ENCODE data around the gene FXYD5.
"Not testable (repeated sequence)": the region's sequence is repeated elsewhere in the genome, so short reads cannot be mapped to it uniquely, and the experiment has no call there.

Gene FXYD5

DNA sequence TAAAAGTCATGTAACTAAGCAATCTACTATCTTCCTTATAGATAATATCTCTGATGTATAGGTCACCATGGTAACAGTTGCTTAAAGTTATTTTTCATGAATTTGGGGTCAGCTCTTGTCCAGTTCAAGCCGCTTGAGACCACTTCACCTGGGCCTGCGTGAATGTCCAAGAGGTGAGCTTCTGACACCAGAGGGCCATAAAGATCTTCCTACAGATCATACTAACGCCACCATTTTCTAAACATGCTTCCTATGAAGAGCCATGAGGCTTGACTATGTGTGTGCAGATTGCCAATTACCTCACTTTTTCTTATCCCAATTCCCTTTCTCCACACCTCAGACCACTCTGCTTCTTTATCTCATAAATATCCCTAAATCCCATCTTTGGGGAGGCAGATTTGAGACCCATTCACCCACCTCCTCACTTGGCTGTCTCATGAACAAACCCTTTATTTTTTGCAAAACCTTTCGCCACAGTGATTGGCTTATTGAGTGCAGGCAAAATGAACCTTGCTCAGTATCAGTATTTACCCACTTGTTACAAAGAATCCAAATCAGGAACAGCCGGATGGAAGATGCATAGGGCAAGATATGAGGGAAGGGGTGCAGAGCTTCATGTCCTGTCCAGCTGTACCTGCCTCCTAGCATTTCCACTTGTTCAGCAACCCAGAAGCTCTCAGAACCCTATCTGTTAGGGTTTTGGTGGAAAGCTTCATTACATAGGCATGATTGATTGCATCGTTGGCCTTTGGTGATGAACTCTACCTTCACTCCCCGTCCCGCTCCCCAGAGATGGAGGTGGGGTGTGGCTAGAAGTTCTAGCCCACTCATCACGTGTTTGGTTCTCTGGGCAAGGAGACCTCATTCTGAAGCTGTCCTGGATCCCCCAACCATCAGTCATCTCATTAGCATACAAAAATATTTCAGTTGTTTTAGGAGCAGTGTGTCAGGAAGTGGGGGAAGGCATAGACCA lies 39.8 kb downstream of the FXYD5 start:
- no peak for DNase-seq

DNA sequence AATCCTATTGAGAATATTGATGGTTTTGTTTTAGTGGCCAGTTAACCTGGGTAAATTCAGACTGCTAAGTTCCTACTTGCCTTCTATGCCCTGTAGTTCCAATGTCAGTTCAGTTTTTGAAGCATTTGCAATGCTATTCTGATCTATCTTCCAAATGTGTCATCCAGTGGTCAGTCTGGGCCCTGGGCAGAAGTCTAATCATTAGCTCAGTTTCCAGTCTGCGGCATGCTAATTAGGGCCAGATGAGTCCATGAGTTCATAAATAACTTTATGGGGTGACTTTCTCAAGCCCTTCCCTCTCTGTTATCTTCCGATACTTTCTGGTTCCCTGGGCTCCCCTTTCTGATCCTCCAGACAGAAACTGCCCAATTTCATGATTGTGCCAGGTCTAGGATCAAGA lies 41.3 kb downstream of the FXYD5 start:
- DNase-seq, result no peak

DNA sequence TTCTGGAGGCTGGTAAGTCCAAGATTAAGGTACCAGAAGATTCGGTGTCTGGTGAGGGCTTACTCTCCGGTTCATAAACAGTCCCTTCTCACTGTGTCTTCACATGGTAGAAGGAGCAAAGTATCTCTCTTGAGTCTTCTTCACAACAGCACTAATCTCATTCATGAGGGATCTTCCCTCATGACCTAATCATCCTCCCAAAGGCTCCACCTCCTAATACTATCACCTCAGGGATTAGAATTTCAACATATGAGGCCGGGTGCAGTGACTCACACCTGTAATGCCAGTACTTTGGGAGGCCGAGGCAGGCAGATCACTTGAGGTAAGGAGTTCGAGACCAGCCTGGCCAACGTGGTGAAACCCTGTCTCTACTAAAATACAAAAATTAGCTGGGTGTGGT lies 42.3 kb downstream of the FXYD5 start:
- DNase-seq, result not testable (repeated sequence)

DNA sequence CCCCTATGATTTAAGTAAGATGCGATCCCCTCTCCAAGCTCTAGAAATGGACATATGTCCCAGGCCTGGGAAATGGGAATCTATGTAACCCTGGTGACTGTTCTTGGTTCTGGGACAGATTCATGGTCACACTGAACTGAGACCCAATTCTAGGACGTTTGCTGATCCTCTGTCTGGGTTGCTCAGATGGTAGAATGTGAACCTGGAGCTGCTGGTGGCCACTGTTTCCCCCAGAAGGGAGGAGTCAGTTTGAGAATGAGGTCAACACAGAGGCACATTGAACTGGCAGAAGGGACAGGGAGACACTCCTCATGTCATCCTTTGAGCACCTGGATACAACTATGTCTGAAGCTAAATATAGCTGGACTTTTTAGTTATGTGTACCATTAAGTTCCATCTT lies 44.9 kb downstream of the FXYD5 start:
- no peak for DNase-seq

DNA sequence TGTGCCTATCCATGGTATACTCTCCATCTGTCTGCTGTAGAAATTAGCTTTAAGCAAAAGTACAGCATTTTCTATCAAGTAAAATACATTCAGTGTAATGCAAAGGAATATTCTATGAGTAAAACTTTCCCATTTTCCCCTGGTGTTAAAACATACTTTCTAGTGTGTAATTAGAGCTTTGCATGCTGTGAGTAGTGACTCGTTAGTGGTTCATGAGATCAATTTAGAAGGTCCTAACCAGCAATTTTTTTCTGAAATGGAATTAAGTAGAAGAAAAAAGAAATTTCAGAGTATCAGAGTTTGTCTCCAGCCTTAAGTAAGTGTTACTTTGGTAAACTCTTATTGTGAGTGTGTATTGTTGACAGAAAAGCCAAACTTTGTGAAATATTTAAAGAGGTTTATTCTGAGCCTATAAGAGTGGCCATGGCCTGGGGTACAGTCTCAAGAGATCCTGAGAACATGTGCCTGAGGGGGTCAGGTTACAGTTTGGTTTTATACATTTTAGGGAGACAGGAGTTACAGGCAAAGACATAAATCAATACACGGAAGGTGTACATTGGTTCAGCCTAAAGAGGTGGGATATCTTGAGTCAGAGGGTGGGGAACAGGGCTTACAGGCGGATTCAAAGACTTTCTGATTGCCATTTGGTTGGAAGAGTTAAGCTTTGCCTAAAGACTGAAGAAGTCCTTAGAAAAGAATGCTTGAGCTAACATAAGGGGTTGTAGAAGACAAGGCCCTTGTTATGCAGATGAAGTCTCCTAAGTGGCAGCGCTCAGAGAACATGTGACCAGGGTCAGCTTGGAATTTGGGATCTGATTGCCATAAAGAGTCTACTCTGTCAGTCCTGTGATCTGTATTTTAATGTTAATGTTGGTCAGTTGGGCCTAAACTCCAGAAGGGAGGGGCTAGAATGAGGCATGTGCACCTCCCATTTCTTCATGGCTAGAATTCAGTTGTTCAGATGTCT lies 48.5 kb downstream of the FXYD5 start:
- no peak for DNase-seq

DNA sequence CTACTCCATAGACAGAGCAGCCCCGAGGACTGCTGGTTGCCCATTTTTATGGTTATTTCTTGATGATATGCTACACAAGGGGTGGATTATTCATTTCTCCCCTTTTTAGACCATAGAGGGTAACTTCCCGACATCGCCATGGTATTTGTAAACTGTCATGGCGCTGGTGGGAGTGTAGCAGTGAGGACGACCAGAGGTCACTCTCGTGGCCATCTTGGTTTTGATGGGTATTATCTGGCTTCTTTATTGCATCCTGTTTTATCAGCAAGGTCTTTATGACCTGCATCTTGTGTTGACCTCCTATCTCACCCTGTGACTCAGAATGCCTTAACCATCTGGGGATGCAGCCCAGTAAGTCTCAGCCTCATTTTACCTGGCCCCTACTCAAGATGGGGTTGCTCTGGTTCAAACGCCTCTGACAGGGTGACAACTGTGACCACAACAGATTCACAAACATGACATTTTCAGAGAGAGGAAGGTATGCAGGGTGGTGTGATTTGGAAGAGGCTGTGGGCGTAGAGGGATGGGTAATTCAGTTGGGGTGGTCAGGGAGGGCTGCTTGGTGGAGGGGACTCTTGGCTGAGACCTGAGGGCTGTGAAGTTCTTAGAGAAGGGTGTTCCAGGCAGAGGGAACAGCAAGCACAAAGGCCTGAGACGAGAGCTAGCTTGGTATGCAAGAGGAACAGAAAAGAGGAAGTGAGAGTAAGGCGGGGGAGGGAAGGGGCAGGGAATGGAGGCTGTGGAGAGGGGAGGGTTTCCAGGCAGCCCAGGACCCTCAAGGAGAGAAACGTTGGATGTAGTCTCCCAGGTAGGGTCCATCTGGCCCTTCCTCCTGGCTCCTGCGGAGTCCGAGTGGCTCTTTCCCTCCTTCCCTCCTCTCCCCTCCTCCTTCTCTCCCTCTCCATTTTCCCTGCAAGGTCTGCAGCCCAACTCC lies 50.5 kb downstream of the FXYD5 start:
- DNase-seq, result peak in 1 of 6 experiments; percentile 6

DNA sequence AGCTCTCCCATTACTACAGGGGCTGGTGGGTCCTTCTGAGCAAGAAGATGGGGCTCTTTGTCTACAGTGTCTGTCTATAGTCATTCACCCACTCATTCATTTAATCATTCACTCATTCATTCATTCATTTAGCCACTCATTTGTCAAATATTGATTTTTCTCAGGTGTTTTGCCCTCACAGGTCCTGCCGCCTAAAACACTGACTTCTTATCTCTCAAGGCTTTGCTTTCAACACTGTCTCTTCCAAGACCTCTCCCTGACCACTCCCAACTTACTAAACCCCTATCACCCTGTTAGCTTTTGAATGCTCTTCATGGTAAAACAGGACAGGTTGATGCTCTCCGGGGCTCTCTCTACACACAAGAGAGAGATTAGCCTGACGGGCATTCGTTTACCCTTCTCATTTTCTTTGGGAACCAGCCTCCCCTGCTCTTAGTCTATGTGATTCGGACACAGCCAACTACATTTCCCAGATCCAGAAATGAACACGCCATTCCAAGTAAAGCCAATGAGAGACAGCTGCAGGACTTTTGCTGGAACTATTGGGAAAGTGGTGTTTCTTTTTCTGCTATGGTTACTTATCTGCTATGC lies 51.3 kb downstream of the FXYD5 start:
- no peak for DNase-seq

DNA sequence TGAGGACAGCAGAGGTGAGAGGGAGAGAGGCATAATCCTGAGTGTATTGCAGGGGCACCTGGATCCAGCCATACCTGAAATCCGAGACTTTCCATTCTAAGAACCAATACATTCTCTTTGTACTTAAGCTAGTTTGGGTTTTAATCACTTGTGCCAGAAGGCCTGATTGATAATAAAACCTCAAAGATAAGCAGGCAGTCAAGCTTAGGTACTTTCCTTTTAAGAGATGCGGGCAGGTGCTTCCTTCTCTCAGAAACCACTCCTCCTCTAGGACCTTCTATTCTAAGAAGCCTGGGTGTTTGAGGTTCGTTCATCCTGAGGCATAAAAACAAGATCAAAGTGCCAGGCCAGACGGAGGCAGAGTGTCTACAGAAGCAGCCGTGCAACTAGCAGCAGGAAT lies 51.8 kb downstream of the FXYD5 start:
- DNase-seq, result peak; percentile 17 to 78 (median 70)

DNA sequence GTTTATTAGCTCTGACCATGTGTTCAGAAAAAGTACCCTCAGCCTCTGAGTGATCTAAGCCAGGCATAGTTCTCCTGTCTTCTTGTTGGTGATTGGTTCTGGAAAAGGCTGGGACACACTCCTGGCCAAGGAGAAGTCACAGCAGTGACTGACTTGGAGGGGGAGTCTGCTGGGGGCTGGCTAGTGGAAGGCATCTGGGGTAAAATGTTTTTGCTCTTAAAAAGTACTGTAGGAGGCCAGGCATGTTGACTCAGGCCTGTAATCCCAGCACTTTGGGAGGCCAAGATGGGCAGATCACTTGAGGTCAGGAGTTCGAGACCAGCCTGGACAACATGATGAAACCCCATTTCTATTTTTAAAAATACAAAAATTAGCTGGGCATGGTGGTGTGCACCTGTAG lies 52.3 kb downstream of the FXYD5 start:
- DNase-seq, result peak in 1 of 6 experiments; percentile 49

DNA sequence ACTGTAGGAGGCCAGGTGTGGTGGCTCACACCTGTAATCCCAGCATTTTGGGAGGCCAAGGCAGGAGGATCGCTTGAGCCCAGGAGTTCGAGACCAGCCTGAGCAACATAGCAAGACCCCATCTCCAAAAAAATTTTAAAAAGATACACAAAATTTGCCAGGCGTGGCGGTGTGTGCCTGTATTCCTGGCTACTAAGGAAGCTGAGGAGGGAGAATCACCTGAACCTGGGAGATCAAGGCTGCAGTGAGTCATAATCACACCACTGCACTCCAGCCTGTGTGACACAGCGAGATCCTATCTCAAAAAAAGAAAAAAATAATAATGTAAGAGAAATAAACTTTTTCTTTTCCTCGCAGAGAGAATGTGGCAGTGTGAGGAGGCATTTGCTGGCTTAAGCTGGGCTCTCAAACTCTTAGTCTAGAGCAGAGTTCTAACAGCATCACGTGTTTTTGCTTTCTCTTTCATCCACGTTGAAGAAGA lies 52.9 kb downstream of the FXYD5 start:
- peak in 5 of 6 experiments; percentile 33 to 57 (median 40) for DNase-seq

DNA sequence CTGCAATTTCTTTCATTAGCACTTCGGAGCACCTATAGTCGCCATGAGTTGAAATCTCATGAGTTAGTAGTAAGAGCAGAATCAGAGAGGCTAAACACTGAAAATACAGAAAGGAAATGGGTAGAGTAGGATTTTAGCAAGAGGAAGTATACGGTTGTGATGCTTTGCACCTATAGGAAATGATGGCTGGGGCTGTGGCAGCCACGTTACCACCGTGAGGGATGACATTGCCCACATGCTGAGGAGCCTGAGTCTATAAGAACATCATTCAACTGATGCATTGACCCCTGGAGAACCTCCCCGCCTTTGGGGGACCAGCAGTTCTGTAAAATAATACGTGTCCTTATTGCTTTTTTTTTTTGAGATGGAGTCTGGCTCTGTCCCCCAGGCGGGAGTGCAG lies 53.6 kb downstream of the FXYD5 start:
- DNase-seq, result peak in 1 of 6 experiments; percentile 38

DNA sequence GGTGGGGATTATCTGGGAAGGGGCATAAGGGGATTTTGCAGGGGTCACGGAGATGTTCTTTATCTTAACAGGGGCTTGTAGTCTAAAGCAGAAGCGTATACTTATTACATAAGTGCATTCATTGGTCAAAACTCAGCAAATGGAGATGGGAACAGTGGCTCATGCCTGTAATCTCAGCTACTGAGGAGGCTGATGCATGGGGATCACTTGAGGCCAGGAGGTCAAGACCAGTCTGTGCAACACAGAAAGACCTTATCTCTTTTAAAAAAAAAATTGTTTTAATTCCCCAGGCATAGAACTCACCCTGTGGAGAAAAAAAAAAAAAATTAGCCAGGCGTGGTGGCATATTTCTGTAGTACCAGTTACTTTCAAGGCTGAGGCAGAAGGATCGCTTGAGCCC lies 55.1 kb downstream of the FXYD5 start:
- no peak for DNase-seq

DNA sequence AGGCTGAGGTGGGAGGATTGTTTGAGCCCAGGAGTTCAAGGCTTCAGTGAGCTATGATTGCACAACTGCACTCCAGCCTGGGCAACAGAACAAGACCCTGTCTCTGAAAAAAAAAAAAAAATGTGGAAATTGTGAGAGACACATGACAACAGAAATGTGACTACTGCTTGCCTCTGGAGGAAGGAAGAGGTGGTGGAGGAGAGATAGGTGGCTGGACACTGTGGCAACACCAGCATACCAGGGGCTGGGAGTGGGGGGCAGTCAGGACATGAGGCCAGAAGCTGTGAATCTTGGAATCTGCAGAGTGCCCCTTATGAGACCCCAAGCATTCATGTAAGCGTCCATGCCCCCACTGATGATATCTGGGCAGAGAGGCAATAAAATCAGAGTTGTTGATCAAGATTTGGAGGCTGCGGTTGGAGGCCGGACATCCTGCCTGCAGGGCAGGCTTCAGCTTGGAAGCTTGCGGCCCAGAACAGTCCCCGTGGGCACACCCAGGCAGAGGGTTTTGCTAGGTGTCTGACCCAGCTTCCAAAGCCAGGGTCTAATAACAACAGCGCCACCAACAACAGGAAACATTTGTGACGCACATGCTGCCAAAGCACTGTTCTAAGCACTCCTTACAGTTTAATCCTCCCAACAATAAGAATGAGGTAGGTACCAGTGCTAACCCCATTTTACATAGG lies 57.2 kb downstream of the FXYD5 start:
- peak; percentile 72 to 91 (median 82) for DNase-seq

DNA sequence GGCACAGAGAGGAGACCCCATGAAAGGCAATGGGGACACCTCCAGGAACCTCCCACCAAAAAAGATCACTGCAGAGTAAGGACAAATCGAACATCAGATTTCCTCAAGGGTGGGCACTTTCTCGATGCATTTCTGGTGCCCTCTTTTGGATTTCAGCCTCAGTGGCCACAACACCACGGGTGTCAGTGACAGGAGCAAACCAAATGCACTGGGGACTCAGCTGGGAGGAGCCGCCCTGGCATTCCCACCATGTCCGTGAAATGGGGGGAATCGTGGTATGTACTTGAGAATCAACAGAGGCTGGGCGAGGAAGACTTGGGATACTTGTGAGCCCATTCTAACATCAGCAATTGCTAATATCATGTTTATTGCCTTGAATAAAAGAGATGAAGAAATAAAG lies 57.7 kb downstream of the FXYD5 start:
- no peak for DNase-seq

DNA sequence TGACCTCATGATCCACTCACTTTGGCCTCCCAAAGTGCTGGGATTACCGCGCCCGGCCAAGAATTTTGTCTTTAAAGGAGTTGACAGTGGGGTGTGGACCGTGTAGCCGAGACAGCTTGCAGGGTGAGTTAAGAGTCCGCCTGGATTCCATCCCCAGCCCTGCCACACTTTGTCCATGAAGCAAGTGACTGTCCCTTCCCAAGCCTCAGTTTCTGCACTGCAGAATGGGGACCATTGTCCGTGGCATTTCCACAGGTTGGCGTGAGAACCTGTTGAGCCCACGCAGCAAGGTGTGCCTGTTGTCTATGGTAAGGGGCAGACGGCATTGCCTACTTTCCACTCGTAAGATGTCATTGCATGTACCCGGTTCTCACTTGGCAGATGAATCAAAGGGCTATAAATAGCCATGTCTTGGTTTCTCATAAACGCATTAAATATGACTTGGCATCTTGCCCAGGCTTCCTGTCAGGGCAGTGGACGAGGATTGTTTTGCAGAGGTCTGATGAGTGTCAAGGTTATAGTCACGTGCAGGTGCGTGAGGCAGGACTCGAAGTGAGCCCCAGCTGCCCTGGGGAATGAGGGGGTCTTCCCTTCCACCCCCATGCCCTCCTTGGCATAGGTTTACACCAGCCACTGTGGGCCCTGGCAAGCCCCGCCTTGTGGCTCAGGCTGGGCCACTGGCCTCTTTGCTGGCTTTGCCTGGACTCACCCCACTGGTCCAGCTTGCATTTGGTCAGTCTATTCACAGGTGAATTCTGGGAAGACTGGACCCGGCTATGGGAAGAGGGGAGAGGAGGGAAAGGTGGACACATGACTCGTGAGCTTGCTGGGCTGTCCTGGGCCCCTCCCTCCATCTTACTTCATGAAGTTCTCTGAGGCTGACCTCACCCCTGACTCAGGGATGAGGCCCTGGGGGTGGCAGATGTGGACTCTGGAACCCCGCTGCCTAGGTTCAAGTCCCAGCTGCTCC lies 59.4 kb downstream of the FXYD5 start:
- peak; percentile 61 to 92 (median 84) for DNase-seq

DNA sequence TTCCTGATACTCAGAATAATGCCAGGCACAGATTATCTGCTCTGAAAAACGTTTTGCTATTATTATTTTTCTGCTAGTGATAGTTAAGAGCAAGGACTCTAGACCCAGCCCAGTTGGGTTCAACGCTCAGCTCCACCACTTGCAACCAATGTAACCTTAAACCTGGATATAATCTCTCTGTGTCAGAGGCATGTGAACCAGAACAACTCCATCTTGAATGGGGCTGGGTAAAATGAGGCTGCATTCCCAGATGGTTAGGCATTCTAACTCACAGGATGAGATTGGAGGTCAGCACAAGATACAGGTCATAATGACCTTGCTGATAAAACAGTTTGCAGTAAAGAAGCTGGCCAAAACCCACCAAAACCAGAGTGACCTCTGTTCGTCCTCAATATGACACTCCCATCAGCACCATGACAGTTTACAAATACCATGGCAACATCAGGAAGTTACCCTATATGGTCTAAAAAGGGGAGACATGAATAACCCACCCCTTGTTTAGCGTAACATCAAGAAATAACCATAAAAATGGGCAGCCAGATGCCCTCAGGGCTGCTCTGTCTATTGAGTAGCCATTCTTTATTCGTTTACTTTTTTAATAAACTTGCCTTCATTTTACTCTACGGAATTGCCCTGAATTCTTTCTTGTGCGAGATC lies 60.4 kb downstream of the FXYD5 start:
- DNase-seq, result peak in 1 of 6 experiments; percentile 32

DNA sequence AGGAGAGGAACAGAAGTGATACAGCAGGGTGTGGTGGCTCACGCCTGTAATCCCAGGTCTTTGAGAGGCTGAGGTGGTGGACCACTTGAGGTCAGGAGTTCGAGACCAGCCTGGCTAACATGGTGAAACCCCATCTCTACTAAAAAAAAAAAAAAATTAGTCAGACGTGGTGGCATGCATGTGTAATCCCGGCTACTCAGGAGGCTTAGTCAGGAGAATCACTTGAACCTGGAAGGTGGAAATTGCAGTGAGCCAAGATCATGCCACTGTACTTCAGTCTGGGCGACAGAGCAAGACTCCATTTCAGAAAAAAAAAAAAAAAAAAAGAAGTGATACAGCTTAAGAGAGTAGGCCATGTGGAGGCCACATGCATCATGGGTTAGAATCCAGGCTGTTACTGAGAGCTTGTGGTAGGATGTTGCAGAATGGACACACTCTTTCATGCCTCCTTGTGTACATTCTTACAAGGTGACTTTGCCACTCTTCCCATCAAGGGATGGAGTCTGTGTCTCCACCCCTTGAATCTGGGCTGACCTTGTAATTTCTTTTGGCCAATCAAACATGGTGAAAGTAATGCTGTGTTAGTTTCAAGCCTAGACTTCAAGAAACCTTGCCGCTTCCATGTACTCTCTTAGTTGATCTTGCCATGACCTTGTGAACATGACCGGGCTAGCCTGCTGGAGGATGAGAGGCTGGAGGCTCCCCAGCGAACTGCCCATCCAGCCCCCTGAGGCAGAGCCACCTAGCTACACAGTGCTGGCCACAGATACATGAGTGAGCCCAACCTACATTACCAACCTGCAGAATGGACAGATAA lies 61.7 kb downstream of the FXYD5 start:
- DNase-seq, result peak in 2 of 6 experiments; percentile 10 to 11
